NCI-H82 (cell line): Measurements from ENCODE around the gene RNF213.
"Not testable (repeated sequence)": the region's sequence is repeated elsewhere in the genome, so short reads cannot be mapped to it uniquely, and the experiment has no call there.

Experiments used
- DNase-seq: peaks from one replicate; lab custom pipeline; 2025; lab: John Stamatoyannopoulos, UW

Gene RNF213

DNA sequence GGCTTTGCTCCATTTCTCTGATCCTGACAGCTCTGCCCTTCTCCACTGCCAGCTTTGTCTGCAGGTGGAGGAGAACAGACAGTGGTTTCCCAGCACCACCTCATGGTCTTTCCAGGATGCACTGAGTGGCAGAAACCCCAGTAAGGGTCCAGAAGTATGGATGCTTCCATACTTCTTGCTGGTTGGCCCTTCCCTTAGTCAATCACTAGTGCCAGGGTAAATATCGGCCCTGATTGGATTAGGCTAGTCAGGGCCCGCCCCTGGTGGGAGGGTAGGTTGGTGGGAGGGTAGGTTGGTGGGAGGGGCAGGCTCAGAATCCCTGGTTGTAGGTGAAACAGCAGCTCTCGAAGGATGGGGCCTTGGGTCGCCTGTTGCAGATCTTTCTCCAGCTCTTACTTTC, 10.2 kb downstream of the RNF213 start:
- peak; percentile 76 for DNase-seq

DNA sequence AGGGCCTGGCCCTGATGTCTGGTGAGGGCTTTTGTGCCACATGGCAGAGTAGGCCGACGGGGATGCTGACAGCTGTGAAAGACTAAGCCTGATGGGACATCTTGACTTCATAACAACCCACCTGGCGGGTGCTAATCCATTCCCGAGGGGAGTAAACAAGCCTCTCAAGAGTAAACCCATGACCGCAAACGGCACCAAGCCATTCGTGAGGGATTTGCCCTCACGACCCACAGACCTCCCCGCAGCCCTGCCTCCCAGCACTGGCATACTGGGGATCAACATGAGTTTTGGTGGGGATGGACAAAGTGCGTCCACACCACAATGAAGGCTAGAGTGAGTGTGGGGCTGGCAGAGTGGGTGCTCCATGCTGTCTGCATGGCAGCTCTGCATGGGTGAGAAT, 11.7 kb downstream of the RNF213 start:
- DNase-seq = peak; percentile 98

DNA sequence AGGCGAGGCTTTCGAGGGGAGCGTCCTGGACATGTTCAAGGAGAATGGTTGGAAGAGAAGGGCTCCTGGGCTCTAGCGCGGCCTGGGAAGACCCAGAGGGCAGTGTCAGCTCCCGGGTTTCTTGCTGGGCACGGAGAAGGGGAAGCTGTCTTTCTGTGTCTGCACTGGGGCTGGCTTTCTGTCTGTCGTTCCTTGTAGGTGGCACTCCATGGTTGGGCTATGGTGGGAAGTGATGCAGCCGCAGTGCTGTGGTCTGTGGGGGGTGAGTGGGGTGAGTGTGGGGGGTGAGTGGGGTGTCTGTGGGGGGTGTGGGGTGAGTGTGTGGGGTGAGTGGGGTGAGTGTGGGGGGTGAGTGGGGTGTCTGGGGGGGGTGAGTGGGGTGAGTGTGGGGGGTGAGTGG, 13.7 kb downstream of the RNF213 start:
- no peak for DNase-seq

DNA sequence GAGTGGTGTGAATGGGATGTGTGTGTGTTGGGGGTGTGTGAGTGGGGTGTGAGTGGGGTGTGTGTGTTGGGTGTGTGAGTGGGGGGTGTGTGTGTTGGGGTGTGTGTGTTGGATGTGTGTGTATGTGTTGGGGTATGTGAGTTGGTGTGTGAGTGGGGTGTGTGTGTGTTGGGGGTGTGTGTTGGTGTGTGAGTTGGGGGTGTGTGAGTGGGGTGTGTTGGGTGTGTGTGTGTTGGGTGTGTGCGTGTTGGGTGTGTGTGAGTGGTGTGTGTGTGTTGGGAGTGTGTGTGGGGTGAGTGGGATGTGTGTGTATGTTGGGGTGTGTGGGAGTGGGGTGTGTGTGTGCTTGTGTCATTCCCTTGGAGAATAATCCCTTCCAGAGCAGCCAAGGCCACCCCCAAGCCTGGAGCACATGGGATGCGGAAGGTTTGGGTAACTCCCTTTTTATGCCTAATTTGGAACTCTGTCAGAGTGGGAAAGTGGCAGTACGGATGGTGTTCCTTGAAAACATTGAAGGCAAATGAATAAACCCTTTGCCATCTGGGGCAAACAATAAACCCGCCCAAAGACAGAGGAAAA, 14.3 kb downstream of the RNF213 start:
- DNase-seq = no peak

GRCh38 chr17:80275857-80276256, 15.2 kb downstream of the RNF213 start:
- DNase-seq = not testable (repeated sequence)

DNA sequence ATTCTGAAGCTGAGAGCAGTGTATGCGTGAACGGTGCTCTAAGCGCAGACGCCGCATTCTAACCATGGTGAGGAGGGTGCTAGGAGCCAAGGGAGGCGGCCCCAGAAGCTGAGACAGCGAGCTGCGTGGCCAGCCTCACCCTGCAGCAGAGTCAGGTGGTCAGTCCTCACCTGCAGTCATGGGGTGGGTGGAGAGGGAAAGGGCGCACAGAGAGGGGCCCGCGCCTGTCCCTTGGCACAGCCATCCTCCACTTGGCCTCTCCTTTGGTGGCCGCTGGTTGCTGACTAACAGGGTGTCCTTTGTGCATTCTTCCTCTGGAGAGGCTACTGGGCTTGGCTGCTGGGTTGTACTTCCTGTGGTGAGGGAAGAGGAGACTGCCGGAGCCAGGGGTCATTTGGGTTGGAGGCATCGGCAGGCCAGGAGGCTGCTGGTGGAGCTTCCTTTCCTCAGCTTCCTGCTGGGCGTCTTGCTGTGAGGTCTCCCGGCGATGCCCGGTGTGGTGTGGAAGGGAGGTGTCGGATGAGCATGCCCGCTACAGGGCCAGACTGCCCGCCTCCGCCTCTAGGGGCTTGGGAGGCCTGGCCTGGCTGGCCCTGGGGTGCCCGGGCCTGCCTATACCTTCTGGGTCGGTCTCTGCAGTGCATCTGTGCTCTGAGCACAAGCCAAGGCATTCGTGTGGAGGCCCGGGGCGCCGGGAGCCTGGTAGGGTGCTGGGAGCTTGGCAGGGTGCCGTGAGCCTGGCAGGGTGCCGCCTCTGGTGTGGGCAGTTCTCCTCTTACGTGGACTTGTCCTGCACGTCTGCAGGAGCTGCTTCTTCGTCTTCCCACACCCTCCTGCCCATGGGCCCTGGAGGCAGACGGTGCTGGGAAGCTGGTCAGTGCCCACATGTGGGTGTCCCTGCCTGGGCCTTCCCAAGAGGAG, 17.4 kb downstream of the RNF213 start:
- no peak for DNase-seq

- no peak for DNase-seq
Measured at GRCh38 chr17:80279895-80280294, 19.2 kb downstream of the RNF213 start.

- DNase-seq = no peak
Measured at GRCh38 chr17:80281516-80281915, 20.9 kb downstream of the RNF213 start.

GRCh38 chr17:80283116-80283852, 22.6 kb downstream of the RNF213 start:
- peak; percentile 69 for DNase-seq

GRCh38 chr17:80284631-80285030, 24.0 kb downstream of the RNF213 start:
- DNase-seq = peak; percentile 56

GRCh38 chr17:80285237-80285920, 24.7 kb downstream of the RNF213 start:
- DNase-seq = no peak

- DNase-seq = no peak
Measured at GRCh38 chr17:80286638-80286960, 25.9 kb downstream of the RNF213 start.

- no peak for DNase-seq
Measured at GRCh38 chr17:80287038-80287437, 26.4 kb downstream of the RNF213 start.

DNA sequence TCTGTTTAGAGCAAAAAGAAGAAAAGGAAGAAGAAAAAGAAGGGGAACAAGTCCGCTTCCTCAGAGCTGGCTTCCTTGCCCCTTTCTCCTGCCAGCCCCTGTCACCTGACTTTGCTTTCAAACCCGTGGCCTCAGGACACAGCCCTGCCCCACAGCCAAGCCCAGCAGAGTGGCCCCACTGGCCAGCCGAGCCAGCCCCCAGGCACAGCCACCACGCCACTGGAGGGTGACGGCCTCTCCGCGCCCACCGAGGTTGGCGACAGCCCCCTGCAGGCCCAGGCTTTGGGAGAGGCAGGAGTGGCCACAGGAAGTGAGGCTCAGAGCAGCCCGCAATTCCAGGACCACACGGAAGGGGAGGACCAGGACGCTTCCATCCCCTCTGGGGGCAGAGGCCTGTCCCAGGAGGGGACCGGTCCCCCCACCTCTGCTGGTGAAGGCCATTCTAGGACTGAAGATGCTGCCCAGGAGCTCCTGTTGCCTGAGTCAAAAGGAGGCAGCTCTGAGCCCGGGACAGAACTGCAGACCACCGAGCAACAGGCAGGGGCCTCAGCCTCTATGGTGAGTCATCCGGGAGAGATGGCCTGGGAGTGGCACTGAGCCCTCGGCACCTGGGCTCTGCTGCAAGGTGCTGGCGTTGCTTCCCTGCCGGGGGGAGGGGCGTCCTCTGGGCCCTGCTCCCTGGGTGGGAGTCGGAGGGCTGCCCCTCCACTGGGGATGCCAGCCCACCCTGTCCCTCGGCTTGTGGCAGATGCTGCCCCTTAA, 27.3 kb downstream of the RNF213 start:
- no peak for DNase-seq

- no peak for DNase-seq
Measured at GRCh38 chr17:80289616-80290015, 29.0 kb downstream of the RNF213 start.

DNA sequence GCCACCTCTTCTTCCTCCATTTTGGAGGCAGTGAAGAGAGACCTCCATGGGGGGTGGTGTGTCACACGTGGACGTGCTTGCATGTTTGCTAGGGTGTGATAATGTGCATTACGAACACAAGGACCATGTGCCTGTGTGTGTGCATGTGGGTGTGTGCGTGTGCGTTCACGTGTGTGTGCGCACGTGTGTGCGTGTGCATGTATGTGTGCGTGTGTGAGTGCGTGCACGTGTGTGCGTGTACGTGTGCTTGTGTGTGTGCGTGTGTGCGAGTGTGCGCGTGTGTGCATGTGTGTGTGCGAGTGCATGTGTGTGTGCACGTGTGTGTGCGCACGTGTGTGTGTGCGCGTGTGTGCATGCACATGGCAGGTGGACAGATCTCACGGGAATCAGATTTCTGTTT, 29.5 kb downstream of the RNF213 start:
- no peak for DNase-seq

DNA sequence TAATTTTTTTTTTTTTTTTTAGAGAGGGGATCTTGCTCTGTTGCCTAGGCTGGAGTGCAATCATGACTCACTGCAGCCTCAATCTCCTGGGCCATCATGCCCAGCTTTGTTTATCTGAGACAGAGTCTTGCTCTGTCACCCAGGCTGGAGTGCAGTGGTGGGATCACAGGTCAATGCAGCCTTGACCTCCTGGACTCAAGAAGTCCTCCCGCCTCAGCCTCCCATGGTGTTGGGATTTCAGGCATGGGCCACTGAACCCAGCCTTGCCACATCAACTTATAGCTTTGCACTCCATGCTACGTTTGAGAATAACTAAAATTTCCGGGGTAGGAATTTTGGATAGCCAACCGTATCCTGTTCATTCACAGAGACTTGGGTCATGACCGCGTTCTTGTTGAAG, 30.6 kb downstream of the RNF213 start:
- DNase-seq = no peak

DNA sequence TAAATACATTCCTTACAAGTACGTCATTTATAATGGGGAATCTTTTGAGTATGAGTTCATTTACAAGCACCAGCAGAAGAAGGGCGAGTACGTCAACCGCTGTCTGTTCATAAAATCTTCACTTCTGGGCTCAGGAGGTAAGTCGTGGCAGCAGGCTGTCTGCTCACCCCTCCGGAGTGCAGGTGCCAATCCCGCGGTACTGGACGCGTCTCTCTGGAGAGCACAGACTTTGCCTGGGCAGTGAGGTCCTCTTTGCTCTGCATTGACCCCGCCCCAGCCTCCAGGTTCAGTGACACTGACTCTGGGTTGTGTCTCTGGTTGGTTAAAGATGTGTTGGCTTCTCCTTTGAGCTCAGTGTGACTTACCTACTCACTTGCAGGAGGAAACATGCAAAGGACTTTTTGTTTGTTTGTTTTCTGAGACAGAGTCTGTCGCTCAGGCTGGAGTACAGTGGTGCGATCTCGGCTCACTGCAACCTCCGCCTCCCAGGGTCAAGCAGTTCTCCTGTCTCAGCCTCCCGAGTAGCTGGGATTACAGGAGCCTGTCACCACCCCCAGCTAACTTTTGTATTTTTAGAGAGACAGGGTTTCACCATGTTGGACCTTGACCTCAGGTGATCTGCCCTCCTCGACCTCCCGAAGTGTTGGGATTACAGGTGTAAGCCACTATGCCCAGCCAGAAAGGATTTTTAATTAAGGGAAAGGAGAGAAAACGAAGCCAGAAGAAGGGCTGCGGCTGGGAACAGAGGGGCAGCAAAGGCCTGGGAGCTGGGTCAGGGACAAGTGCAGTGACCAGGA, 31.2 kb downstream of the RNF213 start:
- no peak for DNase-seq

DNA sequence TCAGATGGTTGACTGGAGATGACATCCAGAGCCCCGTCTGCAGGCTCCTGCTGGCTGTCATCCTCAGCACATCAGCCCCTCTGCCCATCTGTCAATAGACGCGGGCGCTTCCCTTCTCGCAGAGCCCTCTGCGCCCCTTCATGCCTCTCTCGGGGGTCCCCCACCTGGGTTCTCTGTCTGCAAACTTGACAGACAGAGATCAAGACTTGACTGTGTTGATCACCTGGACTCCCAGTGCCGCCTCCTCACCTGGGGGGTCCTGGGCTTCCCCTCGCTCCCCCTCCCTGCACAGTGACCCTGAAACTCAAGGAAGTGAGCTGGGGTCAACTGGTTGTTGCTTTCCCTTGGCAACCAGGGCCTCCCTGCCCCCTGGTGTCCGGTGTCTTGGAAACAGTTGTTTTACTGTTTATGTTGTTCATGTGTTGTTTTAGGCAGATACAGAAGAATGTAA, 31.9 kb downstream of the RNF213 start:
- no peak for DNase-seq

- no peak for DNase-seq
Measured at GRCh38 chr17:80294210-80294609, 33.6 kb downstream of the RNF213 start.

GRCh38 chr17:80294653-80295052, 34.0 kb downstream of the RNF213 start:
- no peak for DNase-seq
